H1 (cell line): ENCODE measurements around the gene RHBDF1. TPM values are rescaled to one million over a fixed set of nuclear protein-coding genes. Genes with fewer than 3 reads are reported as not detected.

Experiments used
- CTCF ChIA-PET: fragments of 300-600 bp; sonication (Branson Sonifier 250); formaldehyde crosslinking; loops from one replicate; lab custom pipeline; 2021; ENCODE audit not compliant: partially characterized antibody; lab: Charles Lee
- POLR2A ChIA-PET: fragments of 300-600 bp; sonication (Branson Sonifier 250); formaldehyde crosslinking; loops from one replicate; lab custom pipeline; 2021; ENCODE audit warnings: inconsistent platforms; ENCODE audit not compliant: partially characterized antibody; lab: Charles Lee
- DNase-seq, 2 experiments: peaks; one replicate each; pipeline versions ENCODE4 v3.0.0 to v3.0.0-alpha.2; 2010 to 2022; ENCODE audit warnings: low spot score in 2 of 2, low read depth in 1 of 2, mixed read lengths in 1 of 2
- FAIRE-seq: peaks from 2 replicates; lab custom pipeline; 2011; peaks lifted over from hg19 to GRCh38; lab: Jason Lieb, UNC
- H2AFZ ChIP-seq: 2 replicates; pipeline ENCODE4 v1.8.1; 2012; ENCODE audit warnings: low read length, inconsistent platforms
- H2AK5ac ChIP-seq: 2 replicates; pipeline ENCODE4 v1.6.1; 2013; ENCODE audit warnings: low read depth, low read length
- H2BK120ac ChIP-seq: replicated peaks from 2 replicates; pipeline ENCODE3; 2013; ENCODE audit warnings: low read depth, low read length, inconsistent platforms
- H2BK12ac ChIP-seq: 2 replicates; pipeline ENCODE4 v1.6.1; 2013; ENCODE audit warnings: low read depth, low read length
- H2BK15ac ChIP-seq: 2 replicates; pipeline ENCODE4 v1.6.1; 2013; ENCODE audit warnings: low read length
- H2BK20ac ChIP-seq: 2 replicates; pipeline ENCODE4 v1.6.1; 2013; ENCODE audit warnings: low read length
- H2BK5ac ChIP-seq: 2 replicates; pipeline ENCODE4 v1.6.1; 2013; ENCODE audit warnings: low read depth, low read length
- H3K14ac ChIP-seq: 2 replicates; pipeline ENCODE4 v1.6.1; 2013; ENCODE audit warnings: inconsistent platforms; ENCODE audit not compliant: insufficient read length
- H3K18ac ChIP-seq: 2 replicates; pipeline ENCODE4 v1.6.1; 2013; ENCODE audit warnings: low read length; ENCODE audit errors: extremely low read depth
- H3K23ac ChIP-seq: 2 replicates; pipeline ENCODE4 v1.6.1; 2013; ENCODE audit warnings: inconsistent platforms; ENCODE audit not compliant: insufficient read length
- H3K23me2 ChIP-seq: 2 replicates; pipeline ENCODE4 v1.6.1; 2013; ENCODE audit warnings: low read depth, low read length
- H3K27ac ChIP-seq: 2 replicates; pipeline ENCODE4 v1.6.1; 2011; ENCODE audit warnings: low read depth, low read length, inconsistent platforms
- H3K27me3 ChIP-seq, 4 experiments: replicated peaks in 1 of 4; 1 replicate in 1 of 4; 2 replicates in 3 of 4; pipeline versions ENCODE4 v1.6.1 to v1.8.1; 2011 to 2013; ENCODE audit warnings: low read length in 3 of 4, mild to moderate bottlenecking in 3 of 4, inconsistent platforms in 2 of 4, mixed read lengths in 2 of 4, moderate library complexity in 1 of 4; ENCODE audit not compliant: control insufficient read depth in 3 of 4, insufficient read depth in 3 of 4; ENCODE audit errors: extremely low read depth in 1 of 4
- H3K36me3 ChIP-seq, 4 experiments: 2 replicates each; pipeline versions ENCODE4 v1.6.1 to v1.8.1; 2011 to 2013; ENCODE audit warnings: mild to moderate bottlenecking in 4 of 4, low read length in 3 of 4, moderate library complexity in 2 of 4, control low read depth in 1 of 4, inconsistent platforms in 1 of 4; ENCODE audit not compliant: insufficient read depth in 4 of 4, control insufficient read depth in 2 of 4
- H3K4ac ChIP-seq: replicated peaks from 2 replicates; pipeline ENCODE3; 2013; ENCODE audit warnings: low read length, low read depth, mixed read lengths, inconsistent platforms; ENCODE audit not compliant: insufficient read length
- H3K4me1 ChIP-seq, 4 experiments: replicated peaks in 1 of 4; 1 replicate in 1 of 4; 2 replicates in 3 of 4; pipeline versions ENCODE4 v1.6.1 to v1.8.1; 2011 to 2013; ENCODE audit warnings: low read length in 3 of 4, inconsistent platforms in 2 of 4, mixed read lengths in 1 of 4; ENCODE audit not compliant: insufficient read depth in 4 of 4, control insufficient read depth in 3 of 4
- H3K4me2 ChIP-seq, 2 experiments: 2 replicates each; pipeline versions ENCODE4 v1.6.1 to v1.8.1; 2011 to 2013; ENCODE audit warnings: low read depth in 2 of 2, low read length in 2 of 2, control low read depth in 1 of 2, inconsistent platforms in 1 of 2, mild to moderate bottlenecking in 1 of 2; ENCODE audit not compliant: insufficient read depth in 1 of 2
- H3K4me3 ChIP-seq, 4 experiments: fragments of 200-600, 300-600 bp in 1 of 4; sonication (generic), shearing (Covaris generic), sonication (Bioruptor Twin) in 1 of 4; 2 replicates each; pipeline versions ENCODE4 v1.5.1 to v1.8.1; 2011 to 2016; ENCODE audit warnings: low read length in 4 of 4, low read depth in 3 of 4, control low read depth in 2 of 4, inconsistent platforms in 2 of 4, mild to moderate bottlenecking in 2 of 4, mixed read lengths in 1 of 4, moderate library complexity in 1 of 4; ENCODE audit not compliant: insufficient read depth in 2 of 4; ENCODE audit errors: extremely low read depth in 1 of 4
- H3K56ac ChIP-seq: replicated peaks from 2 replicates; pipeline ENCODE3; 2013; ENCODE audit warnings: low read depth, mild to moderate bottlenecking, mixed read lengths, low read length, inconsistent platforms; ENCODE audit not compliant: insufficient read length
- H3K79me1 ChIP-seq: 2 replicates; pipeline ENCODE4 v1.6.1; 2013; ENCODE audit warnings: low read depth, low read length, control low read depth
- H3K79me2 ChIP-seq, 2 experiments: 2 replicates each; pipeline versions ENCODE4 v1.6.1 to v1.8.1; 2012 to 2013; ENCODE audit warnings: low read length in 2 of 2, mild to moderate bottlenecking in 2 of 2, inconsistent platforms in 1 of 2; ENCODE audit not compliant: insufficient read depth in 2 of 2, control insufficient read depth in 1 of 2
- H3K9ac ChIP-seq, 4 experiments: replicated peaks in 1 of 4; 1 replicate in 1 of 4; 2 replicates in 3 of 4; pipeline versions ENCODE4 v1.6.1 to v1.8.1; 2011 to 2013; ENCODE audit warnings: low read depth in 3 of 4, low read length in 3 of 4, control low read depth in 2 of 4, mild to moderate bottlenecking in 2 of 4, moderate library complexity in 2 of 4, inconsistent platforms in 1 of 4; ENCODE audit errors: extremely low read depth in 1 of 4
- H3K9me3 ChIP-seq, 2 experiments: 2 replicates each; pipeline versions ENCODE4 v1.6.1 to v1.8.1; 2012 to 2013; ENCODE audit warnings: mild to moderate bottlenecking in 2 of 2, moderate library complexity in 2 of 2, control low read depth in 1 of 2, inconsistent platforms in 1 of 2, low read depth in 1 of 2, low read length in 1 of 2, mixed read lengths in 1 of 2; ENCODE audit not compliant: insufficient read depth in 2 of 2
- H4K20me1 ChIP-seq, 2 experiments: replicated peaks in 1 of 2; 2 replicates each; pipeline versions ENCODE3 to v1.8.1; 2011 to 2013; ENCODE audit warnings: inconsistent platforms in 2 of 2, low read length in 2 of 2, mild to moderate bottlenecking in 1 of 2; ENCODE audit not compliant: insufficient read depth in 2 of 2, control insufficient read depth in 1 of 2
- H4K5ac ChIP-seq: 2 replicates; pipeline ENCODE4 v1.6.1; 2013; ENCODE audit warnings: low read length, low read depth, mixed read lengths, inconsistent platforms; ENCODE audit not compliant: insufficient read length
- H4K8ac ChIP-seq: 2 replicates; pipeline ENCODE4 v1.8.0; 2013; ENCODE audit warnings: mild to moderate bottlenecking, moderate library complexity, low read length, inconsistent platforms; ENCODE audit not compliant: insufficient read depth; ENCODE audit errors: extremely low read depth
- H4K91ac ChIP-seq: replicated peaks from 2 replicates; pipeline ENCODE3; 2013; ENCODE audit warnings: low read length, mixed read lengths, inconsistent platforms; ENCODE audit not compliant: insufficient read length
- CHD1 ChIP-seq: IDR thresholded peaks from 2 replicates; pipeline ENCODE4 v1.6.1; 2012; ENCODE audit warnings: low read depth, low read length, improper control_type of control experiment
- GABPA ChIP-seq: IDR thresholded peaks from 2 replicates; pipeline ENCODE4 v1.6.1; 2011; ENCODE audit warnings: mild to moderate bottlenecking, low read length, moderate library complexity, borderline replicate concordance; ENCODE audit not compliant: insufficient read depth
- GTF2F1 ChIP-seq: IDR thresholded peaks from 2 replicates; pipeline ENCODE4 v1.6.1; 2012; ENCODE audit warnings: low read depth, low read length, improper control_type of control experiment, borderline replicate concordance
- POLR2A ChIP-seq, 2 experiments: IDR thresholded peaks; 1 replicate in 1 of 2; 2 replicates in 1 of 2; pipeline ENCODE4 v1.6.1; 2011; ENCODE audit warnings: low read depth in 2 of 2, low read length in 2 of 2, mild to moderate bottlenecking in 2 of 2; ENCODE audit errors: control extremely low read depth in 1 of 2
- RAD21 ChIP-seq, 2 experiments: IDR thresholded peaks in 1 of 2; conservative IDR thresholded peaks in 1 of 2; 2 replicates each; pipeline ENCODE4 v1.6.1; 2011; ENCODE audit warnings: low read depth in 2 of 2, low read length in 2 of 2, improper control_type of control experiment in 1 of 2, inconsistent platforms in 1 of 2, mild to moderate bottlenecking in 1 of 2, moderate library complexity in 1 of 2
- SRF ChIP-seq: IDR thresholded peaks from 2 replicates; pipeline ENCODE4 v1.6.1; 2011; ENCODE audit warnings: mild to moderate bottlenecking, low read depth, low read length, moderate library complexity
- WGBS, 2 experiments: shearing (Covaris generic) in 1 of 2; methylation state at CpG; one replicate each; pipeline versions ENCODE4 v1.1.6 to v1.1.7; 2013 to 2015; ENCODE audit warnings: low lambda C conversion rate in 2 of 2, mixed read lengths in 2 of 2, inconsistent platforms in 1 of 2, low coverage in 1 of 2, missing lambda C conversion rate in 1 of 2; ENCODE audit not compliant: insufficient replicate concordance in 2 of 2, insufficient coverage in 1 of 2, insufficient read length in 1 of 2; ENCODE audit errors: extremely low coverage in 1 of 2, missing lambda C conversion rate in 1 of 2; 5-methylcytosine and 5-hydroxymethylcytosine counted together
- polyA plus RNA-seq, 7 experiments: library from polyadenylated mRNA; depleted of rRNA in 3 of 7; stranded (reverse) in 5 of 7; unstranded in 2 of 7; fragments of >200 nt in 5 of 7; fragments of 200-250 nt in 2 of 7; gene quantifications; 1 replicate in 5 of 7; 2 replicates in 1 of 7; 4 replicates in 1 of 7; pipeline versions ENCODE4 v1.2.1 to v1.2.3, GENCODE V29; 2011 to 2013; ENCODE audit warnings: missing spikeins in 2 of 7, mixed read lengths in 2 of 7
- total RNA-seq: library from RNA; stranded (reverse); fragmentation: NEBNext Ultra II Directional; extraction: Animal tissue kit (Norgen Biotek cat#: 25700); gene quantifications from 2 replicates; pipeline ENCODE4 v1.2.1, GENCODE V29; 2021
- TF ChIP-seq, protein P1 (sequence below), 3 experiments: IDR thresholded peaks; 1 replicate in 2 of 3; 2 replicates in 1 of 3; pipeline versions ENCODE4 v1.5.1 to v1.6.1; 2011; ENCODE audit warnings: low read length in 3 of 3, mild to moderate bottlenecking in 3 of 3, inconsistent platforms in 2 of 3, low read depth in 1 of 3, moderate library complexity in 1 of 3; ENCODE audit not compliant: insufficient read depth in 1 of 3; ENCODE audit errors: control extremely low read depth in 1 of 3

RHBDF1 gene
- total and polyA plus RNA-seq, 2 of the 8 experiments (the other 6 are each of a cell fraction or from before 2014, with no cell fraction given) = 37.4 to 51.6 TPM

DNA sequence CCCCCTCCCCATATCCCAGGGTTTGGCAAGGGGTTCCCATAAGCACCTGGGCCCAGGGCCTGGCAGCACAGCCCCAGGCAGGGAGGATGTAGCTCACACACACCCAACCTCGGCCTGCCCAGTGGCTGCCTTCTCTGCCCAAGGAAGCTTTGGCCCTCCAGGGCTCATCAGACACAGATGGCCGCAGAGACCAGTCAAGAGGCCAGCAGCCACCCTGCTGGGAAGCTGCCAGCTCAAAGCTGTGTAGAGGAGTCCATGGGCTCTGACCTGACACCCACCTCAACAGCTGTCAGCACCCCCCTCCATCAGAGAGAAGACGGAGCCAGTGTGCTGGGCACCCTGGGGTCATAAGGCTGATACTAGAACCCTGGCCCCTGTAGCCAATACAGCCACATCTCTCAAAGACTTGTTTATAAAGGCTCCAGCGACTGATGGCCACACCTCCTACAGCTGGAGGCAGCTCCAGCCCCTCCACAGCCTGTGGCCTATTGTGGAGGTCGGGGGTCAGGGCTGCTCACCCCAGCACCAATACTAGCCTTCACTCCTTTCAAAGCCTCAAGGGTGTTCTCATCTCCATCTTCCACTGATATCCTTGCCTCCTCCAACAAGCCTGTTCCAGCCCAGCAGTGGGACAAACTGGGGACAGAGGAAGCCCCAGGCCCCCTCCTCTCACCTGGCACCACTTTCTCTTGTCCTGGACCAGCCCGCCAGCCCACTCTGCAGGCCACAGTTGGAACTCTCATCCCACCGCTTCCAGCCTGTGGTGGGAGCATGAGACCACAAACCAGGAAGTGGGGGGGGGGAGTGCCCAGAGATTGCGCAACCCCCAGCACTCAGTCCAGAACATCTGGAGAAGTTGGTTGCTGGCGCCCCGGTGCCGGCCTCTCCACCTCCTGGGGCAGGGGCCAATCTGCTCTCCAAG, 3.4 kb upstream of the RHBDF1 start:
- Histone ChIP-seq H2BK12ac (peak overlapping the region; percentile 90; the same call in 1 of the 2 replicates), H3K14ac (no peak overlapping the region), H3K9me3 (no peaks in the 10 kb centered on the region), H2BK5ac (peak overlapping the region; percentile 48; the same call in 1 of the 2 replicates), H4K91ac (peak overlapping the region; percentile 25), H4K5ac (no peak overlapping the region), H3K9ac (no peak overlapping the region), H3K36me3 (peaks cover 0 to 2% (median 0%) of the 10 kb centered on the region in 4 experiments; a peak in 1 of 8 replicates), H3K4me2 (0 out of 4 replicates have a peak overlapping the region, but pooled peaks of 1 of the 2 experiments have one; percentile 9), H3K23me2 (peaks cover 24% of the 10 kb centered on the region; the same call in 1 of the 2 replicates), H3K4me1 (peaks cover 8 to 64% (median 48%) of the 10 kb centered on the region in 4 experiments), H3K56ac (no peak overlapping the region), H3K18ac (peak overlapping the region; percentile 51; the same call in 1 of the 2 replicates), H3K79me1 (no peaks in the 10 kb centered on the region), H2BK20ac (peak overlapping the region; percentile 80; the same call in 1 of the 2 replicates), H3K79me2 (0 out of 4 replicates have a peak, but pooled peaks cover 0 to under 1% of the 10 kb centered on the region in 2 experiments), H4K20me1 (peaks cover 0 to 5% of the 10 kb centered on the region in 2 experiments), H2BK15ac (0 out of 2 replicates have a peak overlapping the region, but pooled peaks have one; percentile 81), H3K27me3 (peaks cover 0 to 4% (median 3%) of the 10 kb centered on the region in 4 experiments; a peak in 3 of 7 replicates), H3K27ac (no peak overlapping the region), H3K4ac (no peak overlapping the region), H2AFZ (no peak overlapping the region), H3K4me3 (no peak overlapping the region), H2BK120ac (no peak overlapping the region), H4K8ac (peak overlapping the region; percentile 12), H2AK5ac (no peak overlapping the region), H3K23ac (no peak overlapping the region)
- FAIRE-seq (no peak), DNase-seq (no peak)
- POLR2A ChIA-PET = interaction anchor here (0.6 to 16.6 kb wide), 11 partner anchors 7 to 147 kb away, joined by 3 to 153 read pairs (median 4); partner anchors contain the start of genes POLR3K and SNRNP25
- CTCF ChIA-PET = interaction anchor here (0.5 to 25.7 kb wide), 6 partner anchors 10 to 286 kb away, joined by 3 to 856 read pairs (median 12); partner anchors contain the start of genes MPG and RHBDF1
- WGBS, 2 experiments = 81% methylated on average over 8 of the region's 11 CpGs; no CpG with 5 or more reads in 1 of the 2 experiments
- TF ChIP-seq GTF2F1 (no peak), POLR2A (IDR thresholded peaks at IDR 0.05; ENCODE audit: control extremely low read depth in 1 of 2, low read depth in 2 of 2, low read length in 2 of 2) (0 out of 3 replicates have a peak, but pooled peaks of 1 of the 2 experiments have one; percentile 29), GABPA (no peak), RAD21 (IDR thresholded peaks at IDR 0.05 in 1 of 2, conservative IDR thresholded peaks at IDR 0.05 in 1 of 2; ENCODE audit: low read depth in 2 of 2, low read length in 2 of 2) (peak; percentile 32 to 47), CHD1 (no peak), SRF (no peak)
- TF ChIP-seq, protein P1, sequence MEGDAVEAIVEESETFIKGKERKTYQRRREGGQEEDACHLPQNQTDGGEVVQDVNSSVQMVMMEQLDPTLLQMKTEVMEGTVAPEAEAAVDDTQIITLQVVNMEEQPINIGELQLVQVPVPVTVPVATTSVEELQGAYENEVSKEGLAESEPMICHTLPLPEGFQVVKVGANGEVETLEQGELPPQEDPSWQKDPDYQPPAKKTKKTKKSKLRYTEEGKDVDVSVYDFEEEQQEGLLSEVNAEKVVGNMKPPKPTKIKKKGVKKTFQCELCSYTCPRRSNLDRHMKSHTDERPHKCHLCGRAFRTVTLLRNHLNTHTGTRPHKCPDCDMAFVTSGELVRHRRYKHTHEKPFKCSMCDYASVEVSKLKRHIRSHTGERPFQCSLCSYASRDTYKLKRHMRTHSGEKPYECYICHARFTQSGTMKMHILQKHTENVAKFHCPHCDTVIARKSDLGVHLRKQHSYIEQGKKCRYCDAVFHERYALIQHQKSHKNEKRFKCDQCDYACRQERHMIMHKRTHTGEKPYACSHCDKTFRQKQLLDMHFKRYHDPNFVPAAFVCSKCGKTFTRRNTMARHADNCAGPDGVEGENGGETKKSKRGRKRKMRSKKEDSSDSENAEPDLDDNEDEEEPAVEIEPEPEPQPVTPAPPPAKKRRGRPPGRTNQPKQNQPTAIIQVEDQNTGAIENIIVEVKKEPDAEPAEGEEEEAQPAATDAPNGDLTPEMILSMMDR (IDR thresholded peaks at IDR 0.05; ENCODE audit: control extremely low read depth in 1 of 3, insufficient read depth in 1 of 3, low read depth in 1 of 3, low read length in 3 of 3) = peak; percentile 30 to 41 (median 36); a peak in 3 of 4 replicates
